Gastrocnemius medialis (tissue), 4 donors: ENCODE data around the gene SFT2D2.

Source experiments
- POLR2A ChIP-seq, 2 donors: fragments of 450-650 bp; IDR thresholded peaks; one replicate each; pipeline ENCODE4 v1.6.1; 2017; ENCODE audit warnings: antibody characterized with exemption in 2 of 2, mild to moderate bottlenecking in 2 of 2, moderate library complexity in 2 of 2
- TF ChIP-seq, protein P1 (sequence below), 5 experiments: fragments of 450-650 bp in 3 of 5; fragments of 200-600 bp in 2 of 5; sonication (generic) in 2 of 5; IDR thresholded peaks in 4 of 5; conservative IDR thresholded peaks in 1 of 5; 1 replicate in 4 of 5; 2 replicates in 1 of 5; pipeline ENCODE4 v1.5.1; 2016 to 2019; ENCODE audit warnings: antibody characterized with exemption in 5 of 5, mild to moderate bottlenecking in 3 of 5, moderate library complexity in 3 of 5

DNA sequence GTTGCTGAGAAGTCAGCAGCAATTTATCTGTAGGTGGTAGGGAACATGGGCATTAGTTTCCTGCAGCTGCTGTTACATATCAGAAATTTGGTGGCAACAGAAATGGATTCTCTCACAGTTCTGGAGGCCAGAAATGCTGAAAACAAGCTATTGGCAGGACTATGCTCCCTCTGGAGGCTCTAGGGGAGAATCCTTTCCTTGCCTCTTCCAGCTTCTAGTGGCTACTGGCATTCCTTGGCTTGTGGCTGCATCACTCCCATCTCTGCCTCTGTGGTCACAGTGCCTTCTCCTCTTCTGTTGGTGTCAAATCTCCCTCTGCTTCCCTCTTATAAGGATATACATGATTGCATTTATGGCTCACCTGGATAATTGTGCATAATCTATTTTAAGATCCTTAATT is 2.5 kb upstream of the SFT2D2 start:
- TF ChIP-seq POLR2A (IDR thresholded peaks at IDR 0.05): no peak
- TF ChIP-seq, protein P1, sequence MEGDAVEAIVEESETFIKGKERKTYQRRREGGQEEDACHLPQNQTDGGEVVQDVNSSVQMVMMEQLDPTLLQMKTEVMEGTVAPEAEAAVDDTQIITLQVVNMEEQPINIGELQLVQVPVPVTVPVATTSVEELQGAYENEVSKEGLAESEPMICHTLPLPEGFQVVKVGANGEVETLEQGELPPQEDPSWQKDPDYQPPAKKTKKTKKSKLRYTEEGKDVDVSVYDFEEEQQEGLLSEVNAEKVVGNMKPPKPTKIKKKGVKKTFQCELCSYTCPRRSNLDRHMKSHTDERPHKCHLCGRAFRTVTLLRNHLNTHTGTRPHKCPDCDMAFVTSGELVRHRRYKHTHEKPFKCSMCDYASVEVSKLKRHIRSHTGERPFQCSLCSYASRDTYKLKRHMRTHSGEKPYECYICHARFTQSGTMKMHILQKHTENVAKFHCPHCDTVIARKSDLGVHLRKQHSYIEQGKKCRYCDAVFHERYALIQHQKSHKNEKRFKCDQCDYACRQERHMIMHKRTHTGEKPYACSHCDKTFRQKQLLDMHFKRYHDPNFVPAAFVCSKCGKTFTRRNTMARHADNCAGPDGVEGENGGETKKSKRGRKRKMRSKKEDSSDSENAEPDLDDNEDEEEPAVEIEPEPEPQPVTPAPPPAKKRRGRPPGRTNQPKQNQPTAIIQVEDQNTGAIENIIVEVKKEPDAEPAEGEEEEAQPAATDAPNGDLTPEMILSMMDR (IDR thresholded peaks at IDR 0.05 in 4 of 5, conservative IDR thresholded peaks at IDR 0.05 in 1 of 5): no peak
